ENCODE results near the gene OGFR.

- TF ChIP-seq ZNF571 (tag by site-specific recombination; IDR thresholded peaks at IDR 0.05): no peak
- no peak for TF ChIP-seq ZNF660 (tag by site-specific recombination; IDR thresholded peaks at IDR 0.05)
- TF ChIP-seq SP2 (tag by site-specific recombination; IDR thresholded peaks at IDR 0.05): no peak
- TF ChIP-seq, protein P1, sequence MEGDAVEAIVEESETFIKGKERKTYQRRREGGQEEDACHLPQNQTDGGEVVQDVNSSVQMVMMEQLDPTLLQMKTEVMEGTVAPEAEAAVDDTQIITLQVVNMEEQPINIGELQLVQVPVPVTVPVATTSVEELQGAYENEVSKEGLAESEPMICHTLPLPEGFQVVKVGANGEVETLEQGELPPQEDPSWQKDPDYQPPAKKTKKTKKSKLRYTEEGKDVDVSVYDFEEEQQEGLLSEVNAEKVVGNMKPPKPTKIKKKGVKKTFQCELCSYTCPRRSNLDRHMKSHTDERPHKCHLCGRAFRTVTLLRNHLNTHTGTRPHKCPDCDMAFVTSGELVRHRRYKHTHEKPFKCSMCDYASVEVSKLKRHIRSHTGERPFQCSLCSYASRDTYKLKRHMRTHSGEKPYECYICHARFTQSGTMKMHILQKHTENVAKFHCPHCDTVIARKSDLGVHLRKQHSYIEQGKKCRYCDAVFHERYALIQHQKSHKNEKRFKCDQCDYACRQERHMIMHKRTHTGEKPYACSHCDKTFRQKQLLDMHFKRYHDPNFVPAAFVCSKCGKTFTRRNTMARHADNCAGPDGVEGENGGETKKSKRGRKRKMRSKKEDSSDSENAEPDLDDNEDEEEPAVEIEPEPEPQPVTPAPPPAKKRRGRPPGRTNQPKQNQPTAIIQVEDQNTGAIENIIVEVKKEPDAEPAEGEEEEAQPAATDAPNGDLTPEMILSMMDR (tag by site-specific recombination; IDR thresholded peaks at IDR 0.05): no peak
- TF ChIP-seq KLF16 (tag by site-specific recombination; IDR thresholded peaks at IDR 0.05): no peak
- TF ChIP-seq PRDM1 (tag by site-specific recombination; IDR thresholded peaks at IDR 0.05): no peak
- TF ChIP-seq REST (tag by site-specific recombination; IDR thresholded peaks at IDR 0.05): no peak
- no peak for TF ChIP-seq SALL2 (tag by site-specific recombination; IDR thresholded peaks at IDR 0.05; ENCODE audit: borderline replicate concordance)
- no peak for TF ChIP-seq ZNF24 (tag by site-specific recombination; IDR thresholded peaks at IDR 0.05)
- no peak for TF ChIP-seq ZNF10 (tag by site-specific recombination; IDR thresholded peaks at IDR 0.05)
- no peak for TF ChIP-seq ZFP41 (tag by site-specific recombination; IDR thresholded peaks at IDR 0.05; ENCODE audit: borderline replicate concordance)
Observed at GRCh38 chr20:62792182-62792939, 12.3 kb upstream of the OGFR start.
